Activated effector memory CD4-positive, alpha-beta T cell treated with anti-CD3 and anti-CD28 coated beads, Interleukin-2, amount 50 U/mL, for 16 hours (primary cell): ENCODE results near the gene MAP3K6.

Experiments
- DNase-seq: peaks from one replicate; pipeline ENCODE4 v3.0.0-alpha.2; 2020

Gene MAP3K6

GRCh38 chr1:27353629-27354028 is 13.1 kb downstream of the MAP3K6 start:
- no peak for DNase-seq

DNA sequence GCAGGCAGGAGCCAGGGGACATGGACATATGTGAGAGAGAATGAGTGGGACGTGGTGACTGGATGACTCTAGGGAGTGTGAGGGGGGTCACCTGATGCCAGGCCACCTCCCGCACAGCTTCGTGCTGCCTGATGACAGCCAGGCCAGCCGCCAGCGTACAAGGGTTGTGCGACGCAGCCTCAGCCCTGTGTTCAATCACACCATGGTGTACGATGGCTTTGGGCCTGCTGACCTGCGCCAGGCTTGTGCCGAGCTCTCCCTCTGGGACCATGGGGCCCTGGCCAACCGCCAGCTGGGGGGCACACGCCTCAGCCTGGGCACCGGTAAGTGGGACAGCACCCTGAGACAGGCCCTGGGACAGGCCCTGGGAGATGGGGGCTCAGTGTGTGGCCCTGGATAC is 13.6 kb downstream of the MAP3K6 start:
- no peak for DNase-seq

- DNase-seq, result no peak
Measured at GRCh38 chr1:27351541-27352107, 15.1 kb downstream of the MAP3K6 start.

DNA sequence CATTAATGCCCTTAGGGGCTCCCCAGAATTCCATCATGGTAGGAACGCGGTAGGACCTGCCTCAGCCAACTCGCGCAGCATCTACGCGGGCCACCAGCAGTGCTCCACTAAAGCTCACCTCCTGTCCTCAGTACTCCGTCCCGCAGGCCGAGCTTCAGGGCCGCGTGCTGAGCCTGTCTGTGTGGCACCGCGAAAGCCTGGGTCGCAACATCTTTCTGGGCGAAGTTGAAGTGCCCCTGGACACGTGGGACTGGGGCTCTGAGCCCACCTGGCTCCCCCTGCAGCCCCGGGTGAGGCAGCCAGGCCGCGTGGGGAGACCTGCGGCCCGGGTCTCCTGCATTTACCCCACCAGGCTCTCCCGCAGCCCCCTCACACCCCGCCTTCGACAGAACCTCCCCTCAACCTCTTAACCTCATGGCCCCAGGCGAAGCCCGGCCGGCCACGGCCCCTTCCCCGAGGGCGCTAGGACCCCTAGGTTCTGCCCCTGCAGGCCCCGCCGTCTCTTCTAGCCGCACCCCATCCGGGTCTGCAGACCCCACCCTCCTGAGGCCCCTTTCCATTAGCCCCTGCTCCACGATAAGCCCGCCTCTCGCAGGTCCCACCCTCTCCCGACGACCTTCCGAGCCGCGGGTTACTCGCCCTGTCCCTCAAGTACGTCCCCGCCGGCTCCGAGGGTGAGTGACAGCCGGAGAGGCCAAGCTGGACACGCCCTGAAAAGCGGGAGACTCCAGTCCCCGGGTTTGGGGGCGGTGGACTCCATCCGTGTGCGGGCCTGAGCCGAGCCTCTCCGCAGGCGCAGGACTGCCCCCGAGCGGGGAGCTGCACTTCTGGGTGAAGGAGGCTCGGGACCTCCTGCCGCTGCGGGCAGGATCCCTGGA is 15.9 kb downstream of the MAP3K6 start:
- no peak for DNase-seq

DNA sequence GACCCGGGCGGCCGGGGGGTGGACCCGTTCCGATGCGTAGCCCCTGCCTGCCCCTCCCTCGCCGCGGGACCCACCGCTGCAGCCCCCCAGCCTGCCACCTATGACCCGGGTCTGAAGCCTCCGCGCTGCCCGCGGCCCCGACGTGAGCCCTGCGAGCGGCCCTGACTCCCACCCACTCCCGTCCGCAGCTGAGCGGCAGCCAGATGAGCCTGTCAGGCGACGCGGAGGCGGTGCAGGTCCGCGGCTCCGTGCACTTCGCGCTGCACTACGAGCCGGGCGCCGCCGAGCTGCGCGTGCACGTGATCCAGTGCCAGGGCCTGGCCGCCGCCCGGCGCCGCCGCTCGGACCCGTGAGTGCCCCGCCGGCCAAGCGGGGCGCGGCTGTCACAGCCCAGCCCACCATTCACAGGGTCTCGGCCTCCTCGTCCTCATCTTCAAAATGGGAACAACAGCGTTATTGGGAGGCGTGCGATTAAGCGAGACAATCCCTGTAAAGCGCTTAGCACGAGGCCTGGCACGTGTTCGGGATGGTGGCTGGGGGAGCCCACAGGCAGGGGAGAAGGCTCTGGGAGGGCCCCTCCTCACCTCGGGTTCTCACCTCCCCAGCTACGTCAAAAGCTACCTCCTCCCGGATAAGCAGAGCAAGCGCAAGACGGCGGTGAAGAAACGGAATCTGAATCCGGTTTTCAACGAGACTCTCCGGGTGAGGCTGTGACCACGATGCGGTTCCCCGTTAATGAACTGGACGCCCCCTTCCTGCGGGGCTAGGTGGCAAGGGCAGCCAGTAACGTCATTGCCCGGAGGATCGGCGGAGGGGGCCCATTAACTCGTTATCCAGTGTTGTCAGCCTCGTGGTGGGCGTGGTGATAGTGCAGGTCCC is 16.7 kb downstream of the MAP3K6 start:
- no peak for DNase-seq

GRCh38 chr1:27348861-27349783 is 17.6 kb downstream of the MAP3K6 start:
- DNase-seq, result peak; percentile 71

- DNase-seq, result no peak
Measured at GRCh38 chr1:27346991-27347624, 19.7 kb downstream of the MAP3K6 start.

DNA sequence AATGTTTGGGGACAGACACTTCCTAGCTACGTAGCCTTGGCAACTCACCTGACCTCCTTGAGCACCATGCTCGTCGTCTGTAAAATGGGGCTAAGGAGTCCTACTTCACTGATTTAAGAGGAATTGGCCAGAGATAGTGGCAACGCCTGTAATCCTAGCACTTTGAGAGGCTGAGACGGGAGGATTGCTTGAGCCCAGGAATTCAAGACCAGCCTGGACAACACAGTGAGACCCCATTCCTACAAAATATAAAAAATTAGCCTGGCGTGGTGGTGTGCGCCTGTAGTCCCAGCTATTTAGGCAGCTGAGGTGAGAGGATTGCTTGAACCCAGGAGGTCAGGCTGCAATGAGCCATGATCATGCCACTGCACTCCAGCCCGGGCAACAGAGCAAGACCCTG is 20.4 kb downstream of the MAP3K6 start:
- DNase-seq, result no peak

GRCh38 chr1:27345272-27345671 is 21.5 kb downstream of the MAP3K6 start:
- DNase-seq, result no peak

GRCh38 chr1:27343639-27344025 is 23.1 kb downstream of the MAP3K6 start:
- DNase-seq, result no peak

DNA sequence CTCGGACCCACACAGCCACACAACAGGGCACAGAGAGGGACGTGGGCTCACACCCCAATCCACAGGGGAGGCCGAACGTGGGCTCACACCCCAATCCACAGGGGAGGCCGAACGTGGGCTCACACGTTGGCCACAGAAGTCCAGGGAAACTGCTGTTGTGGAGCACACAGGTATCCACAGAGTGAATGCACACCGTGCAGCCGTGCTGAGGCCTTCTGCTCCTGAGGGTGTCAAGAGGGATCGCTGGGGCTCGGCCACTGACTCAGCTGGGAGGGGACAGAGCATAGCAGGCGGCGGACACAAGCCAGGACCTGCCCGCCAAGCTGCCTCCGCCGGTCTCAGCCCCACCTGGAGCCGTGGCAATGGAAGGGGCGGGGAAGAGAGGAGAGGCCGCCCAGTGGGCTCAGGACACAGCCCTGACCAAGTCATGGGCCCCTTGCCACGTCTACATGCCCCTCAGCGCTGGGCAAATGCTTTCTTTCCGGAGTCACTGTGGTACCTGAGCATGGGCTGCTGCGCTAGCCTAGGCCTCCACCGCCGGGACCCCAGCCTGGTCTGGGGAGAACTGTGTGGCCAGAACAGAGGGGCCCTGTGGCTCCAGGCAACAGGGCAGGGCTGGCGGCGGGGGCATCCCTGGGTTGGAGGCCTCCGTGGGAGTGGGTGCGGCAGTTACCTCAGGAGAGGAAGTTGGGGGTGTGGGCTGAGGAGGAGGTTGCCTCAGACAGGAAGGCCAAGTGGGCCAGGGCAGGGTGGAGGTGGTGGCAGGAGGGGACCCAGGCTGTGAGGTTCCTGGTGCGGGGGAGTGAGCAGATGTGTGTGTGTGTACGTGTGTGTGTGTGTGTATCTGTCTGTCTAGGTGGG is 23.8 kb downstream of the MAP3K6 start:
- DNase-seq, result peak; percentile 91

GRCh38 chr1:27342391-27342777 is 24.4 kb downstream of the MAP3K6 start:
- DNase-seq, result peak; percentile 75

DNA sequence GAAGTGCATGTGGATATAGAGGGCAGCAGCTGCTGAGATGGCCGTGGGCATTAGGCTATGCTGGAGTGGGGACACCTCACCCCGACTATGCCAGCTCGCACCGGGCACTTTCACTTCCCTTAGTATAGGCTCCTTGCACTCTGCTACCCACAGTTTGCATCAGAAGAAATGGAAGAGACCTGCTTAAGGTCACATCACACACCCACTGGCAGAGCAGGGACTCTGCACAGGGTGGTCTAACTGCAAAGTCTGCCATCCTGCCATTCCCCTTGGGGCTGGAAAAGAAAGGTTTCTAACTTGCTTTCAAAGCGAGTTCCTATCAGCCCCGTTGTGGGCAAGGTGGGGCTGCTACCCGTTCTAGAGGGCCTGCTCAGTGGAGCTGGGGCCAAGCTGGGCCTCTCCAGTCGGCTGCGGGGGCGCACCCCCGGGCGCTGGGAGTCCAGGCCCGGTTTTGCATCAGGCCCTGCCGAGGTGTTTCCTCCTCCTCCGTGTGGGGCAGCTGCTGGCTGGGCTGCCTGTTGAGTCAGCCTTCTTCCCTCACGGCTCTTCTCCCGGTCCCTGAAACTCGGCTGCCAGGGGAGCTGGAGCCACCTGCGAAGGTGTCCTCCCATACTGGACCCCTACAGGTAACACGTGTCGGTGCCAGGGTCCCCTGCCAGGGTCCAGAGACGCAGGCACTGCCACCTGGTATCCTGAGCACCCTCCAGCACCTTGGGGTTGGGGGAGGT is 25.1 kb downstream of the MAP3K6 start, which contains the start of gene SYTL1:
Gene SYTL1 (plus strand): TSS at position 498 of the 728 bp plus-strand sequence. CDS start 3,313 bp downstream, outside the sequence.
- DNase-seq, result peak; percentile 85

DNA sequence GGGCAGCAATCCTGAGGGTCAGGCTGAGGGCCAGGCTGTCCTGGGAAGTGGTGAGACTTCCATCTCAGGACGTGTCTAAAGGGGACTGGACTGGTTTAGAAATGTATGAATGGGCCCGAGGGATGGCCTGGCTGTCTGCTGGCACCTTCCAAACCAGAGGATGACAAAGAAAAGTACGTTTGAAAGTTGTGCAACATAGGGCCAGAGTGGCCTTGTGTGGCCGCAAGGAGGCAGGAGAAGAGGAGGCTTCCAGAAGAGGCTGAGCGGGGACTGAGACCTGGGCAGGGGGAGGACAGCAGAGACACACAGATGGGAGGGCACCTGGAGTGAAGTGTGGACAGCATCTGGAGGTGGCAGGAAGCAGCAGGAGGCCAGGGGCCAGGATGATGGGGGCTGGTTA is 27.5 kb downstream of the MAP3K6 start:
- no peak for DNase-seq

GRCh38 chr1:27338751-27339150 is 28.0 kb downstream of the MAP3K6 start:
- no peak for DNase-seq

- no peak for DNase-seq
Measured at GRCh38 chr1:27336756-27337155, 30.0 kb downstream of the MAP3K6 start.

GRCh38 chr1:27335506-27336422 is 31.0 kb downstream of the MAP3K6 start:
- DNase-seq, result no peak

- no peak for DNase-seq
Measured at GRCh38 chr1:27333717-27334279, 33.0 kb downstream of the MAP3K6 start.
